Measurements from ENCODE around the gene UMAD1. TPM values are rescaled to one million over a fixed set of nuclear protein-coding genes. Genes with fewer than 3 reads are reported as not detected.
"Not testable (repeated sequence)": the region's sequence is repeated elsewhere in the genome, so short reads cannot be mapped to it uniquely, and the experiment has no call there.

Gene UMAD1
- polyA plus RNA-seq, 3 donors, result 6.2 to 22.7 (median 18.6) TPM

GRCh38 chr7:7816816-7817536 is 176.4 kb downstream of the UMAD1 start:
- H2AFZ ChIP-seq (ENCODE audit: insufficient read depth, low read depth, low read length, poor library complexity, severe bottlenecking), result no peak overlapping the region
- H3K4me1 ChIP-seq (ENCODE audit: control insufficient read depth in 1 of 2, insufficient read depth in 2 of 2, low read length in 2 of 2), result peaks cover 9 to 10% of the 10 kb centered on the region in 2 donors
- Mint-ChIP-seq H3K4me3 (no peak overlapping the region), H3K36me3 (peaks cover 10 to 11% of the 10 kb centered on the region in 2 donors), H3K4me1 (peaks cover 15% of the 10 kb centered on the region), H3K27me3 (ENCODE audit: low read depth in 3 of 3) (peaks cover 0 to 1% (median 0%) of the 10 kb centered on the region in 3 donors), H3K9me3 (peaks cover 0 to 9% (median 3%) of the 10 kb centered on the region in 7 donors), H3K27ac (no peak overlapping the region)
- H3K4me3 ChIP-seq (replicated peaks in 1 of 3; ENCODE audit: low read depth in 2 of 3, low read length in 3 of 3), result no peak overlapping the region
- no peak overlapping the region for H3K4me2 ChIP-seq (replicated peaks; ENCODE audit: extremely low read depth, low read length, poor library complexity, severe bottlenecking)
- no peak for DNase-seq
- H3K27ac ChIP-seq (ENCODE audit: low read depth in 1 of 2, low read length in 2 of 2), result no peak overlapping the region
- H3K9me3 ChIP-seq (replicated peaks in 1 of 2; ENCODE audit: control insufficient read depth in 1 of 2, insufficient read depth in 1 of 2, low read length in 2 of 2), result peaks cover 0 to 3% of the 10 kb centered on the region in 2 donors
- no peak overlapping the region for H3K9ac ChIP-seq (ENCODE audit: insufficient read depth, low read length, poor library complexity, severe bottlenecking)
- no peaks in the 10 kb centered on the region for H3K79me2 ChIP-seq (ENCODE audit: insufficient read depth, low read length)
- intact Hi-C loops (cut with micrococcal nuclease), result no loop called here
- TF ChIP-seq CTCF (IDR thresholded peaks at IDR 0.05), result no peak
- no peaks in the 10 kb centered on the region for H4K20me1 ChIP-seq (ENCODE audit: insufficient read depth, low read length)
- H3K27me3 ChIP-seq (ENCODE audit: control insufficient read depth in 2 of 2, insufficient read depth in 2 of 2, low read length in 2 of 2), result no peaks in the 10 kb centered on the region
- 57% methylated on average over 2 of the region's 7 CpGs for WGBS (ENCODE audit: insufficient coverage)
- H3K36me3 ChIP-seq (replicated peaks in 1 of 2; ENCODE audit: control insufficient read depth in 1 of 2, insufficient read depth in 2 of 2, low read length in 2 of 2), result no peaks in the 10 kb centered on the region

- Histone ChIP-seq H3K9me3 (replicated peaks in 1 of 2; ENCODE audit: control insufficient read depth in 1 of 2, insufficient read depth in 1 of 2, low read length in 2 of 2) (peaks cover 0 to 3% of the 10 kb centered on the region in 2 donors), H3K9ac (ENCODE audit: insufficient read depth, low read length, poor library complexity, severe bottlenecking) (no peak overlapping the region), H4K20me1 (ENCODE audit: insufficient read depth, low read length) (no peaks in the 10 kb centered on the region), H3K4me2 (replicated peaks; ENCODE audit: extremely low read depth, low read length, poor library complexity, severe bottlenecking) (no peak overlapping the region), H3K79me2 (ENCODE audit: insufficient read depth, low read length) (no peaks in the 10 kb centered on the region), H3K4me3 (replicated peaks in 1 of 3; ENCODE audit: low read depth in 2 of 3, low read length in 3 of 3) (no peak overlapping the region), H3K36me3 (replicated peaks in 1 of 2; ENCODE audit: control insufficient read depth in 1 of 2, insufficient read depth in 2 of 2, low read length in 2 of 2) (no peaks in the 10 kb centered on the region), H3K4me1 (ENCODE audit: control insufficient read depth in 1 of 2, insufficient read depth in 2 of 2, low read length in 2 of 2) (peaks cover 9 to 10% of the 10 kb centered on the region in 2 donors), H2AFZ (ENCODE audit: insufficient read depth, low read depth, low read length, poor library complexity, severe bottlenecking) (no peak overlapping the region), H3K27me3 (ENCODE audit: control insufficient read depth in 2 of 2, insufficient read depth in 2 of 2, low read length in 2 of 2) (no peaks in the 10 kb centered on the region), H3K27ac (ENCODE audit: low read depth in 1 of 2, low read length in 2 of 2) (no peak overlapping the region)
- intact Hi-C loops (cut with micrococcal nuclease), result no loop called here
- Mint-ChIP-seq H3K9me3 (peaks cover 0 to 9% (median 3%) of the 10 kb centered on the region in 7 donors), H3K4me1 (peaks cover 15% of the 10 kb centered on the region), H3K4me3 (no peak overlapping the region), H3K27ac (no peak overlapping the region), H3K27me3 (ENCODE audit: low read depth in 3 of 3) (peaks cover 0 to 1% (median 0%) of the 10 kb centered on the region in 3 donors), H3K36me3 (peaks cover 10 to 11% of the 10 kb centered on the region in 2 donors)
- WGBS (ENCODE audit: insufficient coverage), result 82% methylated on average over 1 of the region's 2 CpGs
- no peak for DNase-seq
- TF ChIP-seq CTCF (IDR thresholded peaks at IDR 0.05), result no peak
Observed at GRCh38 chr7:7817748-7818147, 177.2 kb downstream of the UMAD1 start.

- H3K4me2 ChIP-seq (replicated peaks; ENCODE audit: extremely low read depth, low read length, poor library complexity, severe bottlenecking); H3K9ac ChIP-seq (ENCODE audit: insufficient read depth, low read length, poor library complexity, severe bottlenecking); H3K4me3 Mint-ChIP-seq; H4K20me1 ChIP-seq (ENCODE audit: insufficient read depth, low read length); H3K9me3 Mint-ChIP-seq; H3K27ac ChIP-seq (ENCODE audit: low read depth in 1 of 2, low read length in 2 of 2); H3K4me3 ChIP-seq (replicated peaks in 1 of 3; ENCODE audit: low read depth in 2 of 3, low read length in 3 of 3); intact Hi-C loops (cut with micrococcal nuclease); H3K27me3 Mint-ChIP-seq (ENCODE audit: low read depth in 3 of 3); H3K9me3 ChIP-seq (replicated peaks in 1 of 2; ENCODE audit: control insufficient read depth in 1 of 2, insufficient read depth in 1 of 2, low read length in 2 of 2); DNase-seq; H3K36me3 ChIP-seq (replicated peaks in 1 of 2; ENCODE audit: control insufficient read depth in 1 of 2, insufficient read depth in 2 of 2, low read length in 2 of 2); H3K27me3 ChIP-seq (ENCODE audit: control insufficient read depth in 2 of 2, insufficient read depth in 2 of 2, low read length in 2 of 2); H2AFZ ChIP-seq (ENCODE audit: insufficient read depth, low read depth, low read length, poor library complexity, severe bottlenecking); H3K79me2 ChIP-seq (ENCODE audit: insufficient read depth, low read length): not testable (repeated sequence)
- peaks cover 15% of the 10 kb centered on the region for H3K4me1 Mint-ChIP-seq
- H3K4me1 ChIP-seq (ENCODE audit: control insufficient read depth in 1 of 2, insufficient read depth in 2 of 2, low read length in 2 of 2), result peaks cover 9 to 10% of the 10 kb centered on the region in 2 donors
- no CpG with 5 or more reads among the region's 2 CpGs for WGBS (ENCODE audit: insufficient coverage)
- H3K27ac Mint-ChIP-seq, result peak overlapping the region in 1 of 7 donors; percentile 30
- peaks cover 9 to 10% of the 10 kb centered on the region in 2 donors for H3K36me3 Mint-ChIP-seq
Observed at GRCh38 chr7:7818179-7818578, 177.6 kb downstream of the UMAD1 start.

Measured in CD14-positive monocyte (primary cell).